Fibroblast of lung (primary cell): Measurements from ENCODE around the gene BLOC1S1. TPM values are rescaled to one million over a fixed set of nuclear protein-coding genes. Genes with fewer than 3 reads are reported as not detected.

Experiments used
- DNase-seq, 2 donors: peaks; one replicate each; pipeline versions ENCODE4 v3.0.0 to v3.0.0-alpha.2; 2010; ENCODE audit warnings: low read depth in 2 of 2
- H2AFZ ChIP-seq: 2 replicates; pipeline ENCODE4 v1.5.1; 2012; ENCODE audit warnings: low read length, control low read depth, inconsistent platforms
- H3K27ac ChIP-seq: 2 replicates; pipeline ENCODE4 v1.5.1; 2011; ENCODE audit warnings: low read length, control low read depth; ENCODE audit not compliant: insufficient read depth
- H3K27me3 ChIP-seq: 2 replicates; pipeline ENCODE4 v1.5.1; 2011; ENCODE audit warnings: mild to moderate bottlenecking, low read length; ENCODE audit not compliant: control insufficient read depth, insufficient read depth
- H3K36me3 ChIP-seq: 2 replicates; pipeline ENCODE4 v1.5.1; 2011; ENCODE audit warnings: low read length; ENCODE audit not compliant: control insufficient read depth, insufficient read depth
- H3K4me1 ChIP-seq: 2 replicates; pipeline ENCODE4 v1.5.1; 2011; ENCODE audit warnings: low read length; ENCODE audit not compliant: control insufficient read depth, insufficient read depth; ENCODE audit errors: extremely low read depth
- H3K4me2 ChIP-seq: 2 replicates; pipeline ENCODE4 v1.5.1; 2011; ENCODE audit warnings: low read length, control low read depth; ENCODE audit not compliant: insufficient read depth; ENCODE audit errors: extremely low read depth
- H3K4me3 ChIP-seq, 4 experiments: fragments of 200-600 bp in 1 of 4; sonication (generic) in 1 of 4; replicated peaks in 1 of 4; 2 replicates each; pipeline ENCODE4 v1.5.1; 2011 to 2016; ENCODE audit warnings: low read length in 4 of 4, low read depth in 3 of 4, mild to moderate bottlenecking in 3 of 4, control low read depth in 2 of 4, inconsistent platforms in 1 of 4, mixed read lengths in 1 of 4; ENCODE audit not compliant: insufficient read depth in 1 of 4; ENCODE audit errors: control extremely low read depth in 1 of 4
- H3K79me2 ChIP-seq: 2 replicates; pipeline ENCODE4 v1.5.1; 2012; ENCODE audit warnings: mild to moderate bottlenecking, low read length, inconsistent platforms; ENCODE audit not compliant: control insufficient read depth, insufficient read depth
- H3K9ac ChIP-seq: 2 replicates; pipeline ENCODE4 v1.5.1; 2011; ENCODE audit warnings: mild to moderate bottlenecking, low read length, control low read depth; ENCODE audit not compliant: insufficient read depth
- H3K9me3 ChIP-seq: 2 replicates; pipeline ENCODE4 v1.5.1; 2012; ENCODE audit warnings: low read depth, low read length; ENCODE audit not compliant: control insufficient read depth, insufficient read depth
- H4K20me1 ChIP-seq: 2 replicates; pipeline ENCODE4 v1.5.1; 2011; ENCODE audit warnings: low read length; ENCODE audit not compliant: control insufficient read depth, insufficient read depth; ENCODE audit errors: extremely low read depth
- CTCF ChIP-seq, 2 donors: IDR thresholded peaks in 1 of 2; conservative IDR thresholded peaks in 1 of 2; 1 replicate in 1 of 2; 2 replicates in 1 of 2; pipeline ENCODE4 v1.5.1; 2011 to 2012; ENCODE audit warnings: low read length in 2 of 2, control low read depth in 1 of 2, inconsistent platforms in 1 of 2, low read depth in 1 of 2, mild to moderate bottlenecking in 1 of 2
- EZH2 ChIP-seq: IDR thresholded peaks from 2 replicates; pipeline ENCODE4 v1.5.1; 2012; ENCODE audit warnings: low read length, control low read depth, mild to moderate bottlenecking; ENCODE audit errors: missing control alignments
- polyA minus RNA-seq: library from RNA; depleted of rRNA, polyadenylated mRNA; stranded (reverse); fragments of >200 nt; gene quantifications from 2 replicates; pipeline ENCODE4 v1.2.3, GENCODE V29; 2011; ENCODE audit warnings: low replicate concordance
- polyA plus RNA-seq, 2 donors: library from polyadenylated mRNA; depleted of rRNA in 1 of 2; stranded (reverse) in 1 of 2; unstranded in 1 of 2; fragments of >200 nt; gene quantifications; 2 replicates each; pipeline ENCODE4 v1.2.1, GENCODE V29; 2011 to 2012; ENCODE audit warnings: missing spikeins in 1 of 2
- total RNA-seq: library from RNA; depleted of rRNA; stranded (reverse); fragments of >200 nt; gene quantifications from 2 replicates; pipeline ENCODE4 v1.2.1, GENCODE V29; 2014

The BLOC1S1 gene
- total RNA-seq (90.9 and 103 TPM in 2 replicates), polyA plus RNA-seq (163 and 240 TPM in 2 replicates), polyA minus RNA-seq (56.6 and 74.8 TPM in 2 replicates)
- polyA plus RNA-seq (2012): 197 and 272 TPM in 2 replicates

DNA sequence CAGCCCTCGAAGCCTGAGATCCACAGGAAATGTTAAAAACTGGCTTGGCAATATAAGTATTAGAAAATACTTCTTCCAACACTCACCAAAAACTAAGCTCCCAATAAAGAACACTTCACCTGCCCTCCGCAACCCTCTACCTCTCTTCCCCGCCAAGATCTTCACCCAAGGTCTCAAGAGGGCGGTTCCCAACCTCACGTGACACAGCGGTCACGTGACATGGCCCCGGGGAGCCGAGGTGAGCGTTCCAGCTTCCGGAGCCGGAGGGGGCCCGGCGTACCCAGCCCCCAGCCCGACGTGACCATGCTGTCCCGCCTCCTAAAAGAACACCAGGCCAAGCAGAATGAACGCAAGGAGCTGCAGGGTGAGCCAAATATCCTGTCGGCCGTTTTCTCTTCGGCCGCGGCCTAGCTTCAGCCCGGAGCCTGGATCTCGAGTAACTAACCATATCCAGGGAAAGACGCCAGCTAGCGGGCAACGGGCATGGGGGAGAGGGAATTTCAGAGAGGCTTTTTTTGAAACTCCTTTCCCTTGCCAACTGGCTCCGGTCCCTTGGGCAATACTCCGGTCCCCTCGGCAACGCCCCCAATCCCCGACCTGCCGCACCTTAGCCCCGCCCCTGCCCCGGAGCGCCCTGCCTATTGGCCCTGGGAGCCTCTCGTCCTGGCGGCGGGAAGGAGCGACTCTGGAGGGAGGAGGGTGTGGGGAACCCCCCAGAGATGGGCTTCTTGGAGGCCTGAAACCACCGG is at the start of gene BLOC1S1:
BLOC1S1 (plus strand) TSS at position 214 of the 749 bp plus-strand sequence; CDS start at position 220, 6 bp downstream.
- H3K4me3 ChIP-seq: peak within 1 kb of the TSS; percentile 53 to 77 (median 66)
- H3K79me2 ChIP-seq: peaks cover 4% of the 10 kb centered on the region
- H3K4me2 ChIP-seq: peak within 1 kb of the TSS; percentile 81
- DNase-seq: peak; percentile 90 to 96
- no peak for TF ChIP-seq EZH2
- no peak for TF ChIP-seq CTCF (conservative IDR thresholded peaks at IDR 0.05 in 1 of 2, IDR thresholded peaks at IDR 0.05 in 1 of 2; ENCODE audit: low read depth in 1 of 2, low read length in 2 of 2)
- H3K9me3 ChIP-seq: no peaks in the 10 kb centered on the region
- H3K27me3 ChIP-seq: no peaks in the 10 kb centered on the region
- H3K4me1 ChIP-seq: peaks cover 63% of the 10 kb centered on the region
- H2AFZ ChIP-seq: peak within 1 kb of the TSS; percentile 63
- H3K27ac ChIP-seq: peak within 1 kb of the TSS; percentile 90
- no peaks in the 10 kb centered on the region for H4K20me1 ChIP-seq
- peak within 1 kb of the TSS; percentile 77 for H3K9ac ChIP-seq
- no peaks in the 10 kb centered on the region for H3K36me3 ChIP-seq

GRCh38 chr12:55666508-55666907 is 49.3 kb upstream of the BLOC1S1 start:
- H3K4me1 ChIP-seq: no peaks in the 10 kb centered on the region
- no peaks in the 10 kb centered on the region for H4K20me1 ChIP-seq
- H3K36me3 ChIP-seq: no peaks in the 10 kb centered on the region
- no peaks in the 10 kb centered on the region for H3K9me3 ChIP-seq
- H3K27ac ChIP-seq: no peak overlapping the region
- H3K4me2 ChIP-seq: no peak overlapping the region
- no peak for DNase-seq
- H3K9ac ChIP-seq: no peak overlapping the region
- H3K79me2 ChIP-seq: no peaks in the 10 kb centered on the region
- peaks cover 4% of the 10 kb centered on the region for H3K27me3 ChIP-seq
- H2AFZ ChIP-seq: no peak overlapping the region
- TF ChIP-seq CTCF (conservative IDR thresholded peaks at IDR 0.05 in 1 of 2, IDR thresholded peaks at IDR 0.05 in 1 of 2; ENCODE audit: low read depth in 1 of 2, low read length in 2 of 2) (no peak), EZH2 (no peak)
- H3K4me3 ChIP-seq: no peak overlapping the region

DNA sequence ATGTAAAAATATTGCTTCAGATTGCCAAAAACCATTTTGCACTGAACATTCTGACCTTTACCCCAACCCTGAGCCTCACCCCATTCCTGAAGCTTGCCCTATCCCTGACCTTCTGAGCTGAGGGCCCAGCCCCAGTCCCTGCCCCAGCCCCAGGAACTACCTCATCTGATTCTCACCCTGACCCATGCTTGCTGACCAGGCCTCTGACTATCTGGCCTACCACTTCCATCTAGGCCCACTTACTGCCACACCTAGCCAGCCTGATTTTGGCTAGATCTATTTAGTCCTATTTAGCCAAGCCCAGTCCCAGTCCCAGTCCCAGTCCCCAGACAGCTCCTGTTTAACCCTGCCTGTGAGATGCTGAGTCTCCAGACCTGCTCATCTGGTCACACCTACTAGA is 45.6 kb upstream of the BLOC1S1 start:
- no peaks in the 10 kb centered on the region for H3K36me3 ChIP-seq
- H3K79me2 ChIP-seq: no peaks in the 10 kb centered on the region
- no peak overlapping the region for H2AFZ ChIP-seq
- no peak overlapping the region for H3K4me2 ChIP-seq
- no peaks in the 10 kb centered on the region for H4K20me1 ChIP-seq
- H3K9me3 ChIP-seq: no peaks in the 10 kb centered on the region
- H3K27me3 ChIP-seq: no peaks in the 10 kb centered on the region
- no peak overlapping the region for H3K9ac ChIP-seq
- TF ChIP-seq EZH2 (no peak), CTCF (conservative IDR thresholded peaks at IDR 0.05 in 1 of 2, IDR thresholded peaks at IDR 0.05 in 1 of 2; ENCODE audit: low read depth in 1 of 2, low read length in 2 of 2) (no peak)
- no peaks in the 10 kb centered on the region for H3K4me1 ChIP-seq
- DNase-seq: no peak
- no peak overlapping the region for H3K4me3 ChIP-seq
- H3K27ac ChIP-seq: no peak overlapping the region
